Neural crest cell (in vitro differentiated cells): ENCODE data around the gene GABBR2. TPM values are rescaled to one million over a fixed set of nuclear protein-coding genes. Genes with fewer than 3 reads are reported as not detected.
A peak's percentile ranks its signal among the peaks of the same experiment; 100 is the strongest.

Experiments used
- DNase-seq: peaks from one replicate; pipeline ENCODE4 v3.0.0; 2021; ENCODE audit warnings: low read depth, mixed read lengths, low spot score
- H3K27ac Mint-ChIP-seq: one replicate; pipeline ENCODE4 v1.8.0; 2021; ENCODE audit warnings: mild to moderate bottlenecking, mixed read lengths; ENCODE audit not compliant: unreplicated experiment
- H3K27me3 Mint-ChIP-seq: 2 replicates; pipeline ENCODE4 v1.8.0; 2021; ENCODE audit warnings: low read depth, mild to moderate bottlenecking, mixed read lengths
- H3K36me3 Mint-ChIP-seq: 2 replicates; pipeline ENCODE4 v1.8.0; 2021; ENCODE audit warnings: low read depth, mild to moderate bottlenecking, mixed read lengths
- H3K4me1 Mint-ChIP-seq: 2 replicates; pipeline ENCODE4 v1.8.0; 2021; ENCODE audit warnings: mixed read lengths
- H3K4me3 Mint-ChIP-seq: one replicate; pipeline ENCODE4 v1.8.0; 2021; ENCODE audit warnings: mild to moderate bottlenecking, mixed read lengths
- H3K9me3 Mint-ChIP-seq: 2 replicates; pipeline ENCODE4 v1.8.0; 2021; ENCODE audit warnings: mixed read lengths
- CTCF ChIP-seq: fragments of 200-600 bp; sonication (generic); conservative IDR thresholded peaks from 2 replicates; pipeline ENCODE4 v1.5.0; 2021; ENCODE audit warnings: antibody characterized with exemption, mild to moderate bottlenecking
- total RNA-seq: library from RNA; stranded (reverse); gene quantifications from 2 replicates; pipeline ENCODE4 v1.2.1, GENCODE V29; 2021

Gene GABBR2
- total RNA-seq, 1 donor from 2014 or later = 0.84 TPM

- no peak overlapping the region for H3K4me3 Mint-ChIP-seq
- peaks cover 6% of the 10 kb centered on the region for H3K9me3 Mint-ChIP-seq
- H3K27me3 Mint-ChIP-seq = peaks cover 21% of the 10 kb centered on the region
- no peak for TF ChIP-seq CTCF
- H3K4me1 Mint-ChIP-seq = no peaks in the 10 kb centered on the region
- H3K36me3 Mint-ChIP-seq = no peaks in the 10 kb centered on the region
- no peak overlapping the region for H3K27ac Mint-ChIP-seq
- no peak for DNase-seq
Observed at GRCh38 chr9:98577446-98577845, 131.3 kb downstream of the GABBR2 start.

- Mint-ChIP-seq H3K4me1 (no peaks in the 10 kb centered on the region), H3K36me3 (no peaks in the 10 kb centered on the region), H3K4me3 (no peak overlapping the region), H3K9me3 (peaks cover 6% of the 10 kb centered on the region), H3K27ac (no peak overlapping the region), H3K27me3 (peaks cover 17% of the 10 kb centered on the region)
- DNase-seq = no peak
- TF ChIP-seq CTCF = no peak
Observed at GRCh38 chr9:98576859-98577258, 131.9 kb downstream of the GABBR2 start.

GRCh38 chr9:98576354-98576753 is 132.4 kb downstream of the GABBR2 start:
- H3K4me3 Mint-ChIP-seq = no peak overlapping the region
- H3K27ac Mint-ChIP-seq = no peak overlapping the region

GRCh38 chr9:98575379-98576346 is 133.1 kb downstream of the GABBR2 start:
- no peak for TF ChIP-seq CTCF
- H3K4me3 Mint-ChIP-seq = no peak overlapping the region
- peaks cover 6% of the 10 kb centered on the region for H3K9me3 Mint-ChIP-seq
- no peak for DNase-seq
- H3K27ac Mint-ChIP-seq = peak overlapping the region; percentile 23
- H3K4me1 Mint-ChIP-seq = no peaks in the 10 kb centered on the region
- peaks cover 13% of the 10 kb centered on the region for H3K27me3 Mint-ChIP-seq
- no peaks in the 10 kb centered on the region for H3K36me3 Mint-ChIP-seq

More at GRCh38 chr9:98576354-98576753, 132.4 kb downstream of the GABBR2 start:
- TF ChIP-seq CTCF = no peak
- Mint-ChIP-seq H3K9me3 (peaks cover 6% of the 10 kb centered on the region), H3K27me3 (peaks cover 17% of the 10 kb centered on the region), H3K4me1 (no peaks in the 10 kb centered on the region), H3K36me3 (no peaks in the 10 kb centered on the region)
- DNase-seq = no peak

- no peaks in the 10 kb centered on the region for H3K36me3 Mint-ChIP-seq
- DNase-seq = no peak
- H3K4me3 Mint-ChIP-seq = no peak overlapping the region
- peaks cover 6% of the 10 kb centered on the region for H3K9me3 Mint-ChIP-seq
- TF ChIP-seq CTCF = peak; percentile 16
- no peaks in the 10 kb centered on the region for H3K4me1 Mint-ChIP-seq
- H3K27ac Mint-ChIP-seq = no peak overlapping the region
- H3K27me3 Mint-ChIP-seq = peaks cover 6% of the 10 kb centered on the region
Observed at GRCh38 chr9:98573749-98574278, 134.9 kb downstream of the GABBR2 start.
